K562 (cell line): ENCODE measurements around the gene SNX14. TPM values are rescaled to one million over a fixed set of nuclear protein-coding genes. Genes with fewer than 3 reads are reported as not detected.

Experiments used
- BRCA1 ChIP-seq, 2 experiments: fragments of 450-650 bp in 1 of 2; sonication (generic) in 1 of 2; formaldehyde crosslinking in 1 of 2; IDR thresholded peaks; 2 replicates each; pipeline versions ENCODE4 v1.5.0 to v1.6.1; 2017 to 2020; ENCODE audit warnings: mild to moderate bottlenecking in 1 of 2, missing genetic modification reagents in 1 of 2
- CBX3 ChIP-seq, 2 experiments: IDR thresholded peaks; 1 replicate in 1 of 2; 2 replicates in 1 of 2; pipeline ENCODE4 v1.6.1; 2012; ENCODE audit warnings: inconsistent platforms in 2 of 2, low read length in 2 of 2, borderline replicate concordance in 1 of 2, control low read depth in 1 of 2
- ELF4 ChIP-seq: fragments of 450-650 bp; formaldehyde crosslinking; IDR thresholded peaks from 2 replicates; pipeline ENCODE4 v1.4.0; 2022; ENCODE audit warnings: missing genetic modification characterization
- ERF ChIP-seq: fragments of 450-650 bp; formaldehyde crosslinking; IDR thresholded peaks from 2 replicates; pipeline ENCODE4 v1.4.0; 2020; ENCODE audit warnings: mild to moderate bottlenecking, mixed read lengths
- FOXA3 ChIP-seq, 2 experiments: fragments of 450-650 bp in 1 of 2; sonication (generic) in 1 of 2; formaldehyde crosslinking; IDR thresholded peaks in 1 of 2; conservative IDR thresholded peaks in 1 of 2; 2 replicates each; pipeline versions ENCODE4 v1.4.0 to v1.8.0; 2020 to 2022; ENCODE audit warnings: mild to moderate bottlenecking in 2 of 2, missing genetic modification reagents in 1 of 2
- HOMEZ ChIP-seq: fragments of 250-450 bp; sonication (Bioruptor Pico); IDR thresholded peaks from 2 replicates; pipeline ENCODE4 v1.4.0; 2020; ENCODE audit warnings: mild to moderate bottlenecking, moderate library complexity
- KLF1 ChIP-seq: fragments of 450-650 bp; IDR thresholded peaks from 2 replicates; pipeline ENCODE4 v1.6.1; 2016; ENCODE audit warnings: missing genetic modification characterization, missing compliant biosample characterization
- MECOM ChIP-seq: fragments of 250-450 bp; sonication (Bioruptor Pico); IDR thresholded peaks from 2 replicates; pipeline ENCODE4 v1.8.0; 2022; ENCODE audit warnings: inconsistent platforms
- MLX ChIP-seq, 2 experiments: fragments of 450-650 bp in 1 of 2; sonication (generic) in 1 of 2; formaldehyde crosslinking; conservative IDR thresholded peaks; 2 replicates each; pipeline versions ENCODE4 v1.4.0 to v1.8.1; 2020 to 2022; ENCODE audit warnings: mild to moderate bottlenecking in 1 of 2, missing genetic modification reagents in 1 of 2
- NR2C1 ChIP-seq, 2 experiments: fragments of 450-650 bp; IDR thresholded peaks; 2 replicates each; pipeline ENCODE4 v1.6.1; 2017; ENCODE audit warnings: mild to moderate bottlenecking in 2 of 2, antibody characterized with exemption in 1 of 2, inconsistent platforms in 1 of 2, missing compliant biosample characterization in 1 of 2, missing genetic modification characterization in 1 of 2
- NUFIP1 ChIP-seq: fragments of 450-650 bp; IDR thresholded peaks from 2 replicates; pipeline ENCODE4 v1.6.1; 2018; ENCODE audit not compliant: partially characterized antibody
- RAD51 ChIP-seq: fragments of 450-650 bp; IDR thresholded peaks from 2 replicates; pipeline ENCODE4 v1.7.1; 2016; ENCODE audit warnings: low read depth, mild to moderate bottlenecking, borderline replicate concordance
- SMAD3 ChIP-seq: fragments of 450-650 bp; formaldehyde crosslinking; conservative IDR thresholded peaks from 2 replicates; pipeline ENCODE4 v1.4.0; 2020; ENCODE audit warnings: mild to moderate bottlenecking
- TFAM ChIP-seq: fragments of 250-450 bp; sonication (Bioruptor Pico); conservative IDR thresholded peaks from 2 replicates; pipeline ENCODE4 v1.5.0; 2021; ENCODE audit warnings: mild to moderate bottlenecking, moderate library complexity
- THRA ChIP-seq: fragments of 450-650 bp; IDR thresholded peaks from 2 replicates; pipeline ENCODE4 v1.6.1; 2017; ENCODE audit warnings: mild to moderate bottlenecking, moderate library complexity
- WHSC1 ChIP-seq: IDR thresholded peaks from one replicate; pipeline ENCODE4 v1.6.1; 2012; ENCODE audit warnings: low read length, control low read depth, inconsistent platforms
- ZNF431 ChIP-seq: sonication (generic); formaldehyde crosslinking; IDR thresholded peaks from 2 replicates; pipeline ENCODE4 v1.8.0; 2022; ENCODE audit warnings: mild to moderate bottlenecking, missing genetic modification reagents
- ZNF592 ChIP-seq: fragments of 450-650 bp; IDR thresholded peaks from 2 replicates; pipeline ENCODE4 v1.6.1; 2017; ENCODE audit warnings: antibody characterized with exemption, mild to moderate bottlenecking
- polyA plus RNA-seq, 8 experiments: library from polyadenylated mRNA; depleted of rRNA in 4 of 8; stranded (reverse) in 5 of 8; unstranded in 3 of 8; fragments of >200 nt; fragmentation: Nextera tagmentation in 2 of 8; fragmentation: Illumina TruSeq in 1 of 8; extraction: Ambion mirVana in 2 of 8; extraction: Trizol in 1 of 8; gene quantifications; 2 replicates each; pipeline versions ENCODE4 v1.2.1 to v1.2.3, GENCODE V29; 2011 to 2014; ENCODE audit warnings: inconsistent platforms in 1 of 8, missing spikeins in 1 of 8
- total RNA-seq, 7 experiments: library from RNA; depleted of rRNA in 6 of 7; stranded (reverse); fragments of >200 nt in 6 of 7; fragmentation: Illumina TruSeq in 2 of 7; extraction: Trizol in 2 of 7; gene quantifications; 2 replicates each; pipeline versions ENCODE4 v1.2.1 to v1.2.3, GENCODE V29; 2011 to 2021; ENCODE audit warnings: low replicate concordance in 1 of 7

SNX14 gene
- total and polyA plus RNA-seq, 9 of the 15 experiments (the other 6 are each of a cell fraction or from before 2014, with no cell fraction given) = 46.5 to 140 (median 71.2) TPM

- TF ChIP-seq HOMEZ (CRISPR knock-in tag) = no peak
- TF ChIP-seq THRA = no peak
- no peak for TF ChIP-seq NUFIP1
- TF ChIP-seq CBX3 (IDR thresholded peaks at IDR 0.05; ENCODE audit: borderline replicate concordance in 1 of 2, low read length in 2 of 2) = no peak
- no peak for TF ChIP-seq WHSC1
- TF ChIP-seq ZNF431 = 0 out of 2 replicates have a peak, but pooled peaks have one; percentile 3
- TF ChIP-seq ELF4 (CRISPR knock-in tag) = peak; percentile 89; the same call in 1 of the 2 replicates
- no peak for TF ChIP-seq BRCA1 (IDR thresholded peaks at IDR 0.05)
- no peak for TF ChIP-seq BRCA1 (CRISPR knock-in tag; IDR thresholded peaks at IDR 0.05)
- TF ChIP-seq ERF (CRISPR knock-in tag) = no peak
- TF ChIP-seq NR2C1 (IDR thresholded peaks at IDR 0.05) = no peak
- TF ChIP-seq NR2C1 (tag; IDR thresholded peaks at IDR 0.05) = no peak
- no peak; a peak in 1 of 4 replicates for TF ChIP-seq FOXA3 (CRISPR knock-in tag; conservative IDR thresholded peaks at IDR 0.05 in 1 of 2, IDR thresholded peaks at IDR 0.05 in 1 of 2)
- TF ChIP-seq SMAD3 (CRISPR knock-in tag) = no peak
- no peak for TF ChIP-seq KLF1 (tag)
- no peak for TF ChIP-seq ZNF592
- TF ChIP-seq TFAM (CRISPR knock-in tag) = no peak
- TF ChIP-seq RAD51 = no peak
- no peak for TF ChIP-seq MECOM (CRISPR knock-in tag)
- TF ChIP-seq MLX (CRISPR knock-in tag; conservative IDR thresholded peaks at IDR 0.05) = no peak
Observed at GRCh38 chr6:85642774-85643536, 49.3 kb upstream of the SNX14 start, which contains the start of gene SYNCRIP (continued).
